HG02798 (cell line): ENCODE results near the gene ADCY9.
"Not testable (repeated sequence)": the region's sequence is repeated elsewhere in the genome, so short reads cannot be mapped to it uniquely, and the experiment has no call there.

Experiments used
- ATAC-seq: cut with Tn5 transposase; IDR thresholded peaks from one replicate; pipeline ENCODE4 v1.9.1; 2021; ENCODE audit warnings: mild to moderate bottlenecking; ENCODE audit not compliant: unreplicated experiment, poor library complexity

Gene ADCY9

DNA sequence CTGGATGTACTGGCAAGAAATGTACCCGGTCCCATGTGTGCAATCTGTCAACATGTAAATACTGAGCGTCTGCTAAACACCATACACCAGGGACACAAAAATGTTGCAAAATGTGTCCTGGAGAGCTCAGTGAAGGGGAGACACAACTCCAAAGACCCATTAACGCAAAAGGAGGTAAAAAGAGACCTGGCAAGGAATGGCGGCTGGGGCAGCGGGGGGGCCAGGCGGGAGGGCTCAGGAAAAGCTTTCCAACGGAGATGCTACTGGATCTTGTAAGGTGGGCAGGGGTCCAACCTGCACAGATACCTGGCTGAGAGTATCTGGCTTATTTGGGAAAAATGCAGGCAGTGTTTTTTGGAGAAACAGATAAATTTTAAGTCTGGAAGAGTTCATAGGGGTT, 40.7 kb downstream of the ADCY9 start:
- ATAC-seq, result no peak

DNA sequence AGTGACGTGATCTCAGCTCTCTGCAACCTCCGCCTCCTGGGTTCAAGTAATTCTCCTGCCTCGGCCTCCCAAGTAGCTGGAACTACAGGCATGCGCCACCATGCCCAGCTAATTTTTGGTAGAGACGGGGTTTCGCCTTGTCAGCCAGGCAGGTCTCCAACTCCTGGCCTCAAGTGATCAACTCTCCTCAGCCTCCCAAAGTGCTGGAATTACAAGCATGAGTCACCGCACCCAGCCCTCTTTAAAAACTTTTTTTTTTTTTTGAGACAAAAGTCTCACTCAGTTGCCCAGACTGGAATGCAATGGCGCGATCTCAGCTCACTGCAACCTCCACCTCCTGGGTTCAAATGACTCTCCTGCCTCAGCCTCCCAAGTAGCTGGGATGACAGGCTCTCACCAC, 43.1 kb downstream of the ADCY9 start:
- not testable (repeated sequence) for ATAC-seq

DNA sequence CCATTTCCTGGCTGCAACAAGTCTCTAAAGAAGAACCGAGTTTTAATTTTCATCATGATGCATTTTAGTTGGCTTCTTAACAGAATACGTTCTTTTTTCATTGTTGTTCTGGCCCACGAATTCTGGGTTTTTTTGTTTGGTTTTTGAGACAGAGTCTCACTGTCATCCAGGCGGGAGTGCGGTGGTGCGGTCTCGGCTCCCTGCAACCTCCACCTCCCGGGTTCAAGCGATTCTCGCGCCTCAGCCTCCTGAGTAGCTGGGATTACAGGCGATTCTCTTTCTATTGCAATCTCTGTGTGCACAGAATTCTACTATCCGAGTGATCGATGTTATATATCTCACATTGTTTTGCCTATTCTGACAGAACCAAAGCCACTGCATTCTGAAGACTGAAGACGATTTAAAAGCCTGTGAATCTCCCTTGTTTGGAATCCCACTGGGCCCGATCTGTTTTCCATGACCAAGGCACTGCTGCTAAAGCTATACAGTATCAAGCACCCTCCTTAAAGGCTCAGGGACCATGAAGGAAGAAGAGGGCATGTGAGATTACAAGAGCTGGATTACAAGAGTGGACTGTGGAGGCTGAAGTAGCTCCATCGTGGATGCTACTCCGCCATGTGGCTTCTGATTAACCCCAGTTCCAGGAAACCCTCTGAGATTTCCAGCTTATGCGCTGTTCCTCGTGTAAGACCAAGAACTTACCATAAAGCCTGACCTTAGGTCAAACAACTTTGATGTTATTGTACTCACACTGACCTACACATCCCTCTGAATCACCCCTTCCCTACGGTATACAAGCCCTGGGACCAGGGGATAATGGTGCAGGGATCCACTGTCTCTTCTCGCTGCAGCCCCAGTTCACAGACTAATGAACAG, 44.3 kb downstream of the ADCY9 start:
- no peak for ATAC-seq

DNA sequence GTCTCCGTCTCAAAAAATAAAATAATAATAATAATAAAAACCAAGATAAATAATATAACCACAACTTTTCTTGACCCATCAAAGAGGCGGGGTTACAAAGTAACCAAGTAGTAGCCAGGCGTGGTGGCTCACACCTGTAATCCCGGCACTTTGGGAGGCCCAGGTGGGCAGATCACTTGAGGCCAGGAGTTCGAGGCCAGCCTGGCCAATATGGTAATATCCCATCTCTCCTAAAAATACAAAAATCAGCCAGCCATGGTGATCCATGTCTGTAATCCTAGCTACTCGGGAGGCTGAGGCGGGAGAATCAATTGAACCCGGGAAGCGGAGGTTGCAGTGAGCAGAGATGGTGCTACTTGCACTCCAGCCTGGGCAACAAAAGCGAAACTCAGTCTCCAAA, 45.3 kb downstream of the ADCY9 start:
- no peak for ATAC-seq

DNA sequence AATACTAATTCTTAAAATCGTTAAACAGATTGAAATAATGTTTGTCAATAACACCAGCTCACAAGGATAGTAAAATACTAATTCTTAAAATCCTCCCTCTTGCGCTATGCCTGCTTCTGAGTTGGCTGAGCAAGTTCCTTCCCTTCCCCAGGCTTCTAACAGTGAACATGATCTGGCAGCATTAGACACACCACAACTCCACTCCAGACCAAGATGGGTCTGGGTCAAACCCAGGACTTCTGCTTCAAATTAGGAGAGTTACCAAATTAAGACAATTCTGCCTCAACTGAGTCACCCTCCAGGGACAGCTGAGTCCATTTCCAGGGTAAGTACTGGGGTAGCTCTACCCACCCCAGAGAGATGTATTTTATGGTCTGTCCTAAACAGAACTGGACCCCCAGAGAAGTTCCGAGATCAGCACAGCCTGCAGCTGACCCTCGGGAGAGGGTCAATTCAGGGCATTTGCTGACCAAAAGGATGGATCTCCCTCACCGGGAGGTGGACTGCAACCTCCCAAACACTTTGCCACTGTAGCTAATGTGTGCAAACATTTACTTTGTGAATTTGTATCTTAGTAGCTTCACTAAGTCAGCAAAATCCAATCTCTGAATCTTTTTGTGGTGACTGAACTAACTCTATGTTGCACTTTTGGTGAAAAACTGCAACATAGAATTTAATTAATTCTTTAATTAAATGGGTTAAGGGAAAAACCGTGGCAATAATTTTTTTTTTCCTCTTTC, 48.8 kb downstream of the ADCY9 start:
- no peak for ATAC-seq

DNA sequence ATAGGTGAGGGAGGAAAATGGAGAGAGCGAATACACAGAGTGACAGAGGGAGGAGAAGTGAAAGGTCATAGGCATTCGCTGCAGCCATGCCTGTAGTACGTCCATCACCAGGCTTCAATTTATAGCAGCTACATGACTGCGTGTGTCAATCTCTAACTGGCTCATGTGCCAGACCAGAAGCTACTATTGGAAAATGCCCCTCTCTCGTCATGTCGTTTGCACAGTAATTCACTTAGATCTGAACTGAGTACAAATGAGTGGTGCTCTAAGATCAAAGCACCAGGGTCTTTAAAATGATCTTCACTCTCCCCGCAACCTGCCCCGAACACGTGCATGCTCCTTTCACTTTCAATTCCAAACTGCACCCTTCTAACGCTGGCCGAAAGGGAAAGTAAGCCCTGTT, 51.3 kb downstream of the ADCY9 start:
- no peak for ATAC-seq

DNA sequence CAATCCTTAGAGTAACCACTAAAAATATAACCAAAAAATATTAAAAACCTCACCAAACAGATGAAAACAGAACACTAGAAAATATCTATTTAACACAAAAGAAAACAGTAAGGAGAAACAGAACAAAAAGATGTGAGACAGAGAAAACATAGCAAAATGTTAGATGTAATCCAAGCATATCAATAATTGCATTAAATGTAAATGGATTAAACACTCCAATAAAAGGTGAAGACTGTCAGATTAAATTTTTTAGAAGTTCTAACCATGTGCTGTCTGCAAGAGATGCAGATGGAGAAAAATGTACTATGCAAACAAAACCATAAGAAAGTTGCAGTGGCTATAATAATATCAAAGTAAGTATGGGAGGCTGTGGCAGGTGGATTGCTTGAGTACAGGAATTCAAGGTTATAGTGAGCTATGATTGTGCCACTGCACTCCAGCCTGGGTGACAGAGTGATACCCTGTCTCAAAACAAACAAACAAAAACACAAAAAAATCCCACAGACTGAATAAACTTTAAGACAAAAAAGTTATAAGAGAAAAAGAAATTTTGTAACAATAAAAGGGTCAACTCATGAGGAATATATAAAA, 53.9 kb downstream of the ADCY9 start:
- no peak for ATAC-seq

DNA sequence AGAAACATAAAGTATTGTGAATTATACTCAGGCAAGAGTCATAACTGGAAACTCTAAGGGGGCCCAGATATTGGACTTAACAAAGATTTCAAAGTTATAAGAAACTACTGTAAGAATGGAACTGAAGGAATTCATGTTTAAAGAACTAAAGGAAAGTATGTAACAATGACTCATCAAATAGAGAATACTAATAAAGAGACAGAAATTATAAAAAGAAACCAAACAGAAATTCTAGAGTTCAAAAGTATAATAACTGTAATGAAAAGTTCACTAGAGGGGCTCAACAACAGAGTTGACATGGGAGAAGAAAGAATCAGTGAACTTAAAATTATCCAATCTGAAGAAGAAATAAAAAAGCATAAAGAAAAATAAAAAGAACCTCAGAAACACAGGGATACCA, 55.4 kb downstream of the ADCY9 start:
- ATAC-seq, result no peak

DNA sequence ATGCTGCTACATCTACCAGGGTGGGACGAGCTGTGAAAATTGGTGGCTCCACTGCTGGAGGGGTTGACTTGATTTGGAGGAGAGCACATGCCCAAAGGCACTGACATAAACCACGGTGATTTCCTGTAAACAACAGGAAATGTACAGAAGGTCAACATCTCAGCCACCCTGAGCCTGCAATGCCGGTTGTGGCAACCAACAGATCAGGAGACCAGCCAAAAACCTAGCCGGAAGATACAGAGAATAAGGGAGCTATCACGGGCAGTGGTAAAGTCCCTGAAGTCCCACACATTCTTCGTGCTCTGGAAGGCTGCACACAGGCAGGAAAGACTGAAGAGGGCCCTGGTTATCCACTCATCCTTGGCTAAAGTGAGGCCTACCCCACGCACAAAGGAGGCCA, 56.2 kb downstream of the ADCY9 start:
- no peak for ATAC-seq

DNA sequence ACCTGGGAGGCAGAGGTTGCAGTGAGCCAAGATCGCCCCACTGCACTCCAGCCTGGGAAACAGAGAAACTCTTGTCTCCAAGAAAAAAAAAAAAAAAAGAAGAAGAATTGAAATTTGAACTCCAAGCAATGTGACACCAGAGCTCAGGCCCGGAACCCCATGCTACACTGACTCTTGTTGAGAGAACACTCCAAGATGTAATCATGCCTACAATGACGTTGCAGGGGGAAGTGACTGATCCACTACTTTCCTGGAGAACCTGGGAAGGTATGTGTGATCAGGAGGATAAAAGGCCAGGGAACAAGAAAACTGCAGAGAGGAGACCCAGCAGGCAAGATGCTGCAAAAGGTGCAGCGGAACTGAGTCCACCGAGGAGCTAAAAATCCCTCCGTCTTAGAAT, 57.9 kb downstream of the ADCY9 start:
- ATAC-seq, result no peak

DNA sequence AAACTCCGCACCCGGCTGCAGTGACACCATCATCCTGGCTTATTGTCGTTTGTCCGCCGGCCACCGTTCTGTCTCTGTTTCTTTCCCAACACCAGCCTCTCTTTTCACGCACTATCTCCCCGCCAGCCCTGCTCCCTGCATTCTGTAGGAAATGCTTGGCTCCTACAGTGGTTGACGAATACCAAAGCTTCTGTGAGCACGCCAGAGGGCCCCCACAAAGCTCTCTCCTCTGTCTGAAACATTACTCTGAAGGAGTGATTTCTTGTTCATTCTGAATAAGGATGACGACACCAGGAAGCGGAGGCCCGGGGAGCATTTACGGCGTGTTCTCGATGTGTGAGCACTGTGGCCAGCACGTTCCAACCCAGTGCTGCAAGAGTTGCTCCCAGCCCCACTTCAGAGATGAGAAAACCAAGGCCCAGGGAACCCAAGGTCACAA, 58.8 kb downstream of the ADCY9 start:
- ATAC-seq, result no peak

DNA sequence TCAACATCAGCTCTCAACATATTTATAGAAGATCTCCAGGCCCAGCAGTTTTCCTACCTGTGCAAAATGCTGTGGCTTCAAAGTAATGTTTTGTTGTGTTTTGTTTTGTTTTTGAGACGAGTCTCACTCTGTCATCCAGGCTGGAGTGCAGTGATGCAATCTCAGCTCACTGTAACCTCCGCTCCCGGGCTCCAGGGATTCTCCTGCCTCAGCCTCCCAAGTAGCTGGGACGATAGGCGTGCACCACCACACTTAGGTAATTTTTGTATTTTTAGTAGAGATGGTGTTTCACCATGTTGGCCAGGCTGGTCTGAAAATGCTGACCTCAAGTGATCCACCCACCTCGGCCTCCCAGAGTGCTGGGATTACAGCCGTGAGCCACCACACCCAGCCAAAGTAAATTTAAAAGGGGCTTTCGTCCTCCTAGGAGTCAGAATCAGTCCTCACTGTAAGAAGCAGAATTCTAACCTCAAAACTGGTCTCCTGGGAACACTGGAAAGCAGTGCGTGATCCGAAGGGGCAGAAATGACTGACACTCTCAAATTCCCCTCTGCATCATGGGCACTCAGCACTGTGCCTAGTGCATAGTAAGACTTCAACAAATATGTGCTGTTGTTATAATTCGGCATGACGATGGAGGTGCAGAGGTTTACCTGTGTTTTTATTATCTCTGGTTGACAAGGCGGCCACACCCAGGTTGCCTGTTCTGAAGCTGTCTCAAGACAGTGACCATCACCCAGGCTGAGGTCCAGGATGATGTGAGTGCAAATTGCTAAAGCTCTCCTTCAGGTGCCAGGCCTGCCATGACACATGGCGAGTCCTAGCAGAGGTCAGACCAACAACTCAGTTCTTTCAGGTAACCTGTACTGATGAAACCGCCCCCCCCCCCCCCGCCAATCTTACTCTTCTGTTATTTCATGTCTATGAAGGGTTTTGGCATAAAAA, 59.8 kb downstream of the ADCY9 start:
- ATAC-seq, result no peak

DNA sequence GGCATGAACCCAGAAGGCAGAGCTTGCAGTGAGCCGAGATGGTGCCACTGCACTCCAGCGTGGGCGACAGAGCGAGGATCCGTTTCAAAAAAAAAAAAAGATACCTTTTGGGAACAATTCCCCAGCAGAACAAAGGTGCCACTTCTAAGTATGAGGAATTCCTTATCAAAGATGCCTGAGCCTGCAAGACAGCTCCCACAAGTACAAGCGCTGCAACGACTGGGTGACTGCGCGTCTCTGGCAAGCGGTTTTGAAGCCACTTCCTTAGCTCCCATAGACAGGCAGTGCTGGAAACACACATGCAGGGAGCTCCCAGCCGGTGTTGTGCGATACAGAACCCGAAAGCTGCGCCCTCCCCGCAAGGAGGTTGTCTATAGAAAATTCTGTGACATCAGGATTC, 60.5 kb downstream of the ADCY9 start:
- ATAC-seq, result no peak

DNA sequence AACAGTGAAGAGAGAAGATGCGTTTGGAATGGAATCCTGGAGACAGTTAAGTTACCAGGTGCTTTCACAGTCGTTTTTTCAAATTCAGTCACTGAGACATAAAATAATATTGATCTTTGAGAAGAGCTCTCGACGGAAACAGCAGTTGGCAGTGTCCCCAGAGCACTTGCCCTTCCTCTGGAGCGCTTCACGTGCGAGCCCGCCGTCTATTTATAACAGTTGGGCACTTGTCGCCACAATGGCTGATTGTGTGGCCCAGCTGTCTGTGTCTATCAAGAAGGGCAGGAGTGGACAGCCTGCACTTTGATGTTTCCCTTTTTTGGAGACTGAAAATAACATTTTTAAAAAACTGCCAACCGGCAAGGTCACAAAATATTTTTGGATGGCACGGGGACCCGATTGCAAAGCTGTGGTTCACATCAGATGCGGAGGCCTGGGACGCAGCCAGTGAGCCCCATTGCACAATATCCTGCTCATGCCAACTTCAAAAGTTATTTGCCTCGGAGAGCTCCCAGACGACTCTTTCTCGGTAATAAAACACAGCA, 62.9 kb downstream of the ADCY9 start:
- no peak for ATAC-seq

DNA sequence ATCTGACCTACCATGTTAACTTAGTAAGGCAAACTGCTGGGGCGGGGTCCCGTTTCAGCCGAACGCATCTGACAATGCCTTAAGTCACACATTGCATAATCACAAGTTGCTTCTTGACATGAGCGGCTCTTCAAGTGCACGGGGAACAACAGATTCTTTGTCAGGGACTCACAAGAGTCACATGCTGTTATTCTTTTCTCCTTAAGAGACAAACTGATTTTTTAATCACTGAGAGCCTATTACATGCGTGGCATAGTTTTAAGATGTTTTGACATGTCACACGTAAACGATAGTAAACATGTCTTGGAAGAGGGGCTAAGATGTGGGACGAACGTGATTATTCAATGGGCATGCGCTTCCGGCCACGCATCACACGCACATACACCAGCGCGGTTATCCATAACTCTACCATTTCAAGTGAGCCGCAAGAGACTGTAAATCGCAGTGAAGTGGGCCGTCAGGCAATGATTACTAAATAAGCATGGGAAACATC, 63.4 kb downstream of the ADCY9 start:
- ATAC-seq, result no peak

DNA sequence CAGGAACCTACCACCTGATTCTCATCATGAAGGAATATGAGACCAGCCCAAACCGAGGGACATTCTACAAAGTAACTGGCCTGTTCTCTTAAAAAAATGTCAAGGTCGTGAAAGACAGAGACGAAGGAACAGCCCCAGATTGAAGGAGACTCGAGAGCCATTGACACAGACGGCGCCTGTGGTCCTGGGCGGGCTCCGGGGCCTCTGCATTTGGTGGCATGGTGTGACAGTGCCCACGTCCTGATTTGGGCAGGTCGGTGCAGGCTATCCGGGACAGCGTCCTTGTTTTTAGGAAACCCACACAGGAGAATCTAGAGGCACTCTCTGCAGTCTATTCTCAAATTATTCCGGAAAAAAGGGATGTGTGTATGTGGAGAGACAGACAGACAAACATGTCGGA, 64.1 kb downstream of the ADCY9 start:
- no peak for ATAC-seq

DNA sequence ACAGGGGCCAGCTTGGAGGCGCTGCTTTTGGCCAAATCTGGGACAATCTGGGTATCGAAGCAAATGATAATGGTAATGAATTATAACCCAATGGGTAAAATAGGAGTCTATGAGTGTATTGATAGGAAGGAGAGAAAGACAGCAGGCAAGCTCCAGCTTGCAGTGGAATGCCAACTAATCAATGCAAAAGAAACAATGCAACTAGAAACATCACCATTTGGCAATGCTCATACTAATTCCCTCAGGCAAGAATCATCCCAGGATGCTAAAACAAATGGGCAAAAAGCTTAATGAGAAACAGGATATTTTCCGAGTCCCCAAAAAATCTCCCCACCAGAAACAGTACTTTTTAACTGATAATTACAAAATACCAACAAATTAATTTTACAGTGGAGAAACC, 64.7 kb downstream of the ADCY9 start:
- ATAC-seq, result no peak

DNA sequence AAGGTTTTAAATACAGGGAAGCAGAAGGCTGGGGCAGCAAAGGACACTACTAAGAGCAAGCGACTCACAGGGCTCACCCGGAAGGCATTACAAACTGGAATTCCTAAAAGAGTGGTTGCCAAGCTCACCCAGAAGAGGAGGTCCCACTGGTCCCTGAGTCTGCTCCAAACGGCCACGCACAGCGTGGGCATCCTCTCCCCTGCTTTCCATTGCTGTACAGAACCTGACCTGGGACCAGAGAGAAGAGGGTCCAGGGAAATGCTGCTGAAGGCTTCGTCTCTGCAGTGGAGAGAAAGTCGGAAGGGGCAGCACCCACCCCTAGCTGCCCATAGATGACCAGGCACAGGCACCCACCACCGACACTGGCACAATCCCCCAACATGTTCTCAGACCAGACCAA, 67.2 kb downstream of the ADCY9 start:
- no peak for ATAC-seq

DNA sequence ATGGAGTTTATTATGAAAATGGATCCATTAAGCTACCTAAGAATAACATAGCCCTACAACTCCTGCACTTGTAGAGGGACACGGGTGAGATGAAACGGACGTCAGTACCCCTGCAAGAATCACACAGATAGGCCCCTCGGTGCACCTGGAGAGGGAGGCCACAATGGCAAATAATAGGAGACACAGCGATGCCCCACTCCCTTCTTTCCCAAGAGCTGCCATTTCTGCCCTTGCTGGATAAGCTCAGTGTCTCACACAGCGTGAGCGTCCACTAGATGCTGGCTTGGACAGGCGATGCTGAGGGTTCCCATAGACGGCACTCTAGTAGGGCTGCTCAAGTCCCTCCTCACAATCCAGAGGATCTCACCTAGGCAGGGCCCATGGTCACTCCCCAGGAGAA, 67.8 kb downstream of the ADCY9 start:
- no peak for ATAC-seq

DNA sequence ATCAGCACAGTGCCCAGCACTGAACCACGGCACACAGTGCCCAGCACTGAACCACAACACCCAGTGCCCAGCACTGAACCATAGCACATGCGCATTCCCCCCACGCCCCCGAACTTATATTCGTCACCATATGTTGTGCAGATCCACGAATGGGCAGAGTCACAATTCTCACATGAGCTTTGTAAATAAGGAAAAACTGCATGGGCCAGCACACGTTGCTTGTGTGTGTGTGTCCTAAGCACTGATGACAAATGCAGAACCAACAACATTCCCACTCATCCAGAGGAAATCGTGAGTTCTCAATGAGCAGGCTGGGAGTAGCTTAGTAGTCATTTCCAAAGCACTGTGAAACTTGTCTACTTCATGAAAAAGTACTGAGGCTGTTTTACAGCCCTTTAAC, 70.0 kb downstream of the ADCY9 start:
- no peak for ATAC-seq
